Pancreas (tissue), 10 donors: Measurements from ENCODE around the gene EPHA6. TPM values are rescaled to one million over a fixed set of nuclear protein-coding genes. Genes with fewer than 3 reads are reported as not detected.

Source experiments
- ATAC-seq, 4 donors: fragments of 200-7000 bp; cut with Tn5 transposase; one replicate each; pipeline versions ENCODE4 v1.8.0 to v1.9.1; 2020; ENCODE audit warnings: mild to moderate bottlenecking in 4 of 4, moderate library complexity in 4 of 4
- DNase-seq, 6 donors: peaks; one replicate each; pipeline ENCODE4 v3.0.0-alpha.2; 2020
- FAIRE-seq: peaks from 2 replicates; lab custom pipeline; 2012; peaks lifted over from hg19 to GRCh38; lab: Jason Lieb, UNC
- H3K27ac ChIP-seq, 4 donors: fragments of 200-600 bp; sonication (generic); 1 replicate in 3 of 4; 2 replicates in 1 of 4; pipeline versions ENCODE4 v1.5.0 to v1.8.0; 2020
- H3K27me3 ChIP-seq, 4 donors: fragments of 200-600 bp; one replicate each; pipeline ENCODE4 v1.8.0; 2021
- H3K36me3 ChIP-seq, 3 donors: fragments of 200-600 bp; sonication (generic) in 1 of 3; one replicate each; pipeline versions ENCODE4 v1.5.0 to v1.8.0; 2020 to 2021
- H3K4me1 ChIP-seq, 3 donors: fragments of 200-600 bp; one replicate each; pipeline ENCODE4 v1.8.0; 2021
- H3K4me3 ChIP-seq, 4 donors: fragments of 200-600 bp; sonication (generic) in 2 of 4; one replicate each; pipeline versions ENCODE4 v1.5.0 to v1.8.0; 2020 to 2021
- H3K9me3 ChIP-seq, 4 donors: fragments of 200-600 bp; one replicate each; pipeline ENCODE4 v1.8.0; 2021
- CTCF ChIP-seq, 4 donors: fragments of 200-600 bp; sonication (generic) in 3 of 4; IDR thresholded peaks; one replicate each; pipeline versions ENCODE4 v1.5.0 to v1.8.0; 2021; ENCODE audit warnings: antibody characterized with exemption in 4 of 4
- WGBS, 2 donors: extraction: QIAGEN DNeasy Blood & Tissue Kit; methylation state at CpG; one replicate each; pipeline ENCODE4 v1.1.7; 2013; 5-methylcytosine and 5-hydroxymethylcytosine counted together
- intact Hi-C, 3 donors: fragments of 100-400 bp; cut with DNase I; formaldehyde crosslinking; loops; one replicate each; pipeline versions ENCODE4 v1.11.1 to v1.14.2; 2022
- polyA plus RNA-seq, 2 donors: library from polyadenylated mRNA; stranded (reverse); fragments of 200-250 nt; gene quantifications; one replicate each; pipeline ENCODE4 v1.2.3, GENCODE V29; 2013
- total RNA-seq, 6 donors: library from RNA; stranded (reverse); fragmentation: NEBNext Ultra II Directional in 4 of 6; extraction: Animal tissue kit (Norgen Biotek cat#: 25700) in 4 of 6; gene quantifications; one replicate each; pipeline versions ENCODE4 v1.2.1 to v1.2.4, GENCODE V29; 2021 to 2023
- donor health status: healthy with polysubstance abuse.
- donor health status: DM: no; HTN: no; CAD: no; lungs with moderate emphysema.
- donor health status: DM: no; HTN: no; CAD: no.
- donor health status: control.
- donor health status: control.
- donor health status: Bipolar disorder and iron deficiency.
- donor health status: DM: yes; HTN: yes; CAD: no.
- donor health status: DM: no; HTN: no; CAD: no.
- donor health status: DM: no; HTN: no; CAD: no.
- donor health status: DM: yes; HTN: yes; CAD: no.

Gene EPHA6
- total and polyA plus RNA-seq, 8 donors, result 0.15 to 1.1 (median 0.57) TPM

- WGBS, 2 donors, result 73 to 88% methylated on average over 3 of the region's 3 CpGs
- FAIRE-seq, result no peak
- TF ChIP-seq CTCF (IDR thresholded peaks at IDR 0.05), result no peak
- Histone ChIP-seq H3K4me3 (no peak overlapping the region), H3K27me3 (no peaks in the 10 kb centered on the region), H3K27ac (no peak overlapping the region), H3K9me3 (no peaks in the 10 kb centered on the region), H3K4me1 (no peaks in the 10 kb centered on the region), H3K36me3 (no peaks in the 10 kb centered on the region)
- no peak for ATAC-seq
- intact Hi-C loops, result no loop called here
- no peak for DNase-seq
Observed at GRCh38 chr3:97037294-97037943, 223.0 kb downstream of the EPHA6 start.

- 64 to 80% methylated on average over 2 of the region's 2 CpGs for WGBS, 2 donors
- no peak for FAIRE-seq
Observed at GRCh38 chr3:97043411-97043810, 229.0 kb downstream of the EPHA6 start.

GRCh38 chr3:97057365-97057764, 243.0 kb downstream of the EPHA6 start:
- intact Hi-C loops, result no loop called here
- TF ChIP-seq CTCF (IDR thresholded peaks at IDR 0.05), result no peak
- FAIRE-seq (no peak), DNase-seq (no peak), ATAC-seq (no peak)
- H3K4me1 ChIP-seq, result no peaks in the 10 kb centered on the region
- H3K27me3 ChIP-seq, result no peaks in the 10 kb centered on the region
- no peak overlapping the region for H3K4me3 ChIP-seq
- peaks cover 0 to 3% (median 0%) of the 10 kb centered on the region in 4 donors for H3K9me3 ChIP-seq
- H3K27ac ChIP-seq, result no peak overlapping the region
- H3K36me3 ChIP-seq, result no peaks in the 10 kb centered on the region
- WGBS, 2 donors, result 55 to 70% methylated on average over 3 of the region's 3 CpGs

More at GRCh38 chr3:97043411-97043810, 229.0 kb downstream of the EPHA6 start:
- Histone ChIP-seq H3K4me1 (no peaks in the 10 kb centered on the region), H3K9me3 (no peaks in the 10 kb centered on the region), H3K36me3 (no peaks in the 10 kb centered on the region), H3K4me3 (no peak overlapping the region), H3K27me3 (no peaks in the 10 kb centered on the region), H3K27ac (no peak overlapping the region)
- no peak for ATAC-seq
- no peak for TF ChIP-seq CTCF (IDR thresholded peaks at IDR 0.05)
- intact Hi-C loops, result no loop called here
- DNase-seq, result no peak

DNA sequence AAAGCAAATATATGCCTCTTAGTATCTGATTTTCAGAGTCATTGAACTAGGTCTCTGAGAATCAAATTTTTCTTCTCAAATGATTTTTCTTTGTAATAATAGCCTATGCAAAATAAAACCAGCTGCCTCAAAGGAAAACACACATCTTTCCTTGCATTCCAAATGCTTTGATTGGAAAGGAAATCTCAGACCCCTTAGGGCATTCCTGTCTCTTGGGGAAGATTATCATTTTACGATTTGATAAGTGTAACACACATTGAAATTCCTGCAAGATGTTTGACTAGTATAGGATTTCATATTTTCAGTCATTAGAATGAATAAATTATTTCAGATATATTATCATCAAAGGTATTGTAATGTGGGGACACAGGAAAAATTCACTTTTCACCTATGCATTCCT, 244.8 kb downstream of the EPHA6 start:
- FAIRE-seq (no peak), DNase-seq (no peak), ATAC-seq (no peak)
- Histone ChIP-seq H3K27me3 (no peaks in the 10 kb centered on the region), H3K9me3 (peaks cover 0 to 3% (median 0%) of the 10 kb centered on the region in 4 donors), H3K4me3 (no peak overlapping the region), H3K4me1 (no peaks in the 10 kb centered on the region), H3K27ac (no peak overlapping the region), H3K36me3 (no peaks in the 10 kb centered on the region)
- no peak for TF ChIP-seq CTCF (IDR thresholded peaks at IDR 0.05)
- WGBS, 2 donors, result 59 to 74% methylated on average over 1 of the region's 1 CpG
- intact Hi-C loops, result no loop called here

DNA sequence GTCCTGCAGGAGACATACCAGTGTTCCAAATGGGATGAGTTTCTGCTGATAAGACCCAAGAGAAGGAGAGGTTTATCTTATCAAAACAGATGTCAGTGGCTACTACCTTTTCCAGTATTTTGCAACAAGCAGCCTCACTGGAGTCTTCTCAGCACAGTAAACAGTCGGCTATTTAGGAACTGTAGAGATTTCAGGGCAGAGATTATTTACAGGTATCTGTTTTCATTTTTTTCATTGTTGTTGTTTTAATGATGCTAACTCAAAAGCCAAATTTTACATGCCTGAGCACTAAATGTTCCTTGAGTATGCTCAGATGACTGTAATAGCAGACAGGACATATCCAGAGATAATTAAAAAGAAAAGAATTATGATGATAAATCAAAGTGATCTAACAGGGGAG, 252.1 kb downstream of the EPHA6 start:
- TF ChIP-seq CTCF (IDR thresholded peaks at IDR 0.05), result no peak
- intact Hi-C loops, result no loop called here
- WGBS, 2 donors, result 34 to 37% methylated on average over 1 of the region's 1 CpG
- Histone ChIP-seq H3K36me3 (no peaks in the 10 kb centered on the region), H3K27ac (no peak overlapping the region), H3K9me3 (no peaks in the 10 kb centered on the region), H3K4me3 (no peak overlapping the region), H3K4me1 (no peaks in the 10 kb centered on the region), H3K27me3 (no peaks in the 10 kb centered on the region)
- ATAC-seq (no peak), FAIRE-seq (no peak), DNase-seq (no peak)
